Measurements from ENCODE around the gene DUOXA1. TPM values are rescaled to one million over a fixed set of nuclear protein-coding genes. Genes with fewer than 3 reads are reported as not detected.
A peak's percentile ranks its signal among the peaks of the same experiment; 100 is the strongest.

DUOXA1 gene
- polyA plus RNA-seq, 1 donor = 0.15 TPM

GRCh38 chr15:45120081-45120972 lies 9.4 kb downstream of the DUOXA1 start:
- peaks cover 63% of the 10 kb centered on the region for H3K27me3 ChIP-seq (ENCODE audit: control insufficient read depth, insufficient read depth, low read length)
- no peak overlapping the region for H3K4me3 ChIP-seq (ENCODE audit: low read length)
- DNase-seq = no peak
- no peak overlapping the region for H3K27ac ChIP-seq (ENCODE audit: low read length)
- H3K36me3 ChIP-seq (ENCODE audit: control insufficient read depth, insufficient read depth, low read length) = no peaks in the 10 kb centered on the region
- H3K4me1 ChIP-seq (ENCODE audit: control insufficient read depth, insufficient read depth, low read length) = peaks cover 3% of the 10 kb centered on the region
- no CpG with 5 or more reads among the region's 10 CpGs for WGBS (ENCODE audit: insufficient coverage, low lambda C conversion rate)
- peaks cover 7% of the 10 kb centered on the region for H3K9me3 ChIP-seq (ENCODE audit: control insufficient read depth, low read depth, low read length)

DNA sequence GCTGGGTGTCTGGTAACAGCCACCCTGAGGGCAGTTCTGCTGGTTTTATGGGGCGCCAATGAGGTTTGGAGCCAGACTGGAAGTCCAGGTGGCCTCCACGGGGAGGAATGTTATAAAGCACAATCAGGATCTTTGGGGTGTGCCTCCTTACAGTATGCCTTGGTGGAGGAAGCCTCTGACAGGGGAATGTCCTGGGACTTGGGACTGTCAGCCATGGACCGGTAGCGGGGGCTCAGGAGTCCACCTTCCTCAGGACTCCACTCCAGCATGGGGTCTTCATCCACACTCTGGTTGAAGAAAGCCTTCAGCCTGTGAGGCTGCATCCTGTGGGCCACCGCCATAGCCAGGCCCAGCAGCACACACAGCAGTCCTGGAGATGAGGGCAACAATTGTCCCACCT lies 10.7 kb downstream of the DUOXA1 start:
- no peak overlapping the region for H3K27ac ChIP-seq (ENCODE audit: low read length)
- no CpG with 5 or more reads among the region's 5 CpGs for WGBS (ENCODE audit: insufficient coverage, low lambda C conversion rate)
- peaks cover 7% of the 10 kb centered on the region for H3K9me3 ChIP-seq (ENCODE audit: control insufficient read depth, low read depth, low read length)
- peaks cover 66% of the 10 kb centered on the region for H3K27me3 ChIP-seq (ENCODE audit: control insufficient read depth, insufficient read depth, low read length)
- no peak for DNase-seq
- no peak overlapping the region for H3K4me3 ChIP-seq (ENCODE audit: low read length)
- H3K36me3 ChIP-seq (ENCODE audit: control insufficient read depth, insufficient read depth, low read length) = no peaks in the 10 kb centered on the region
- H3K4me1 ChIP-seq (ENCODE audit: control insufficient read depth, insufficient read depth, low read length) = peaks cover 3% of the 10 kb centered on the region

DNA sequence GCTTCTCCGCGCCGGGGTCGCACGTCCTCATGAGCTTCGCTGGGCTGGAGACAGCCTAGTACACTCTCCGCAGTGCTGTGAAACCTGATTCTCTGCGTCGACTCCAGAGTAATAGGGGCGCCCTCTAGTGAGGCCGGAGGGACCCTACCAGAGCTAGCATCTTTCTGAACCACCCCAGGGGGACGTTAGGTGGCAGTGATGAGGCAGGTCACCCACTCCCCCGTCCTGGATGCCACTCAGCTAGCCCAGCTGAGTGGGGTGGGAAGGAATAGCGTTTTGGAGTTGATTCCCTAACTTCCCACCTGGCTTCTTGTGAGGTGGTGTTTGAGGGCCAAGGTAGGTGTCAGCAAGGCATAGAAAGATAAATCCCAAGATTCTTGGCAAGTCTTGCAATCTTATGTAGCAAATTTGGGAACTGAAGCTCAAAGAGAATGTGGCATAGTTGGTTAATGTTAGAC lies 11.5 kb downstream of the DUOXA1 start:
- Histone ChIP-seq H3K9me3 (ENCODE audit: control insufficient read depth, low read depth, low read length) (peaks cover 7% of the 10 kb centered on the region), H3K4me1 (ENCODE audit: control insufficient read depth, insufficient read depth, low read length) (peaks cover 3% of the 10 kb centered on the region), H3K27ac (ENCODE audit: low read length) (no peak overlapping the region), H3K36me3 (ENCODE audit: control insufficient read depth, insufficient read depth, low read length) (no peaks in the 10 kb centered on the region), H3K4me3 (ENCODE audit: low read length) (no peak overlapping the region), H3K27me3 (ENCODE audit: control insufficient read depth, insufficient read depth, low read length) (peaks cover 67% of the 10 kb centered on the region)
- peak; percentile 82 for DNase-seq
- WGBS (ENCODE audit: insufficient coverage, low lambda C conversion rate) = no CpG with 5 or more reads among the region's 14 CpGs

GRCh38 chr15:45117308-45118130 lies 12.2 kb downstream of the DUOXA1 start:
- no peaks in the 10 kb centered on the region for H3K36me3 ChIP-seq (ENCODE audit: control insufficient read depth, insufficient read depth, low read length)
- WGBS (ENCODE audit: insufficient coverage, low lambda C conversion rate) = 50% methylated on average over 1 of the region's 33 CpGs
- H3K9me3 ChIP-seq (ENCODE audit: control insufficient read depth, low read depth, low read length) = peaks cover 13% of the 10 kb centered on the region
- DNase-seq = no peak
- no peak overlapping the region for H3K4me3 ChIP-seq (ENCODE audit: low read length)
- peaks cover 8% of the 10 kb centered on the region for H3K4me1 ChIP-seq (ENCODE audit: control insufficient read depth, insufficient read depth, low read length)
- H3K27me3 ChIP-seq (ENCODE audit: control insufficient read depth, insufficient read depth, low read length) = peaks cover 67% of the 10 kb centered on the region
- H3K27ac ChIP-seq (ENCODE audit: low read length) = no peak overlapping the region

DNA sequence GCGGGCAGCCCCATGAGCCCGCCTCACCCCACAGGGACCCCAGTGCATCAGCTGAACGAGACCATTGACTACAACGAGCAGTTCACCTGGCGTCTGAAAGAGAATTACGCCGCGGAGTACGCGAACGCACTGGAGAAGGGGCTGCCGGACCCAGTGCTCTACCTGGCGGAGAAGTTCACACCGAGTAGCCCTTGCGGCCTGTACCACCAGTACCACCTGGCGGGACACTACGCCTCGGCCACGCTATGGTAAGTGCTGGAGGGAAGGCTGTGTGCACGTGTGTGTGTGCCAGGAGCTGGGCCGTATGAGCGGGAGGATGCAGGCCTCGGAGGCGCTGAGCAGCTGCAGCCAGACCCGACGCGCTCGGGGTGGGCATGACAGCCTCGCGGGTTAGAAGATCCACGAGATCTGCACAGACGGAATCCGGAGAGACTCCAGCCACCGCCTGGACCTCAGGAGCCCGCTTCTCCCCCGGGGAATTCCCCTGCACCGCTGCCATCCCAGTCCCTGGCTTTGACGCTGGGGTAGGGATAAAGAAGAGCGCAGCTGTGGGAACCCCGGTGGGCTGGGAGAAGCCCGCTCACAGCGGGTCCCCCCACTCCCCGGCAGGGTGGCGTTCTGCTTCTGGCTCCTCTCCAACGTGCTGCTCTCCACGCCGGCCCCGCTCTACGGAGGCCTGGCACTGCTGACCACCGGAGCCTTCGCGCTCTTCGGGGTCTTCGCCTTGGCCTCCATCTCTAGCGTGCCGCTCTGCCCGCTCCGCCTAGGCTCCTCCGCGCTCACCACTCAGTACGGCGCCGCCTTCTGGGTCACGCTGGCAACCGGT lies 13.0 kb downstream of the DUOXA1 start:
- Histone ChIP-seq H3K4me3 (ENCODE audit: low read length) (no peak overlapping the region), H3K4me1 (ENCODE audit: control insufficient read depth, insufficient read depth, low read length) (peaks cover 11% of the 10 kb centered on the region), H3K9me3 (ENCODE audit: control insufficient read depth, low read depth, low read length) (peaks cover 15% of the 10 kb centered on the region), H3K27ac (ENCODE audit: low read length) (no peak overlapping the region), H3K27me3 (ENCODE audit: control insufficient read depth, insufficient read depth, low read length) (peaks cover 71% of the 10 kb centered on the region), H3K36me3 (ENCODE audit: control insufficient read depth, insufficient read depth, low read length) (no peaks in the 10 kb centered on the region)
- no CpG with 5 or more reads among the region's 65 CpGs for WGBS (ENCODE audit: insufficient coverage, low lambda C conversion rate)
- DNase-seq = no peak

- no peak overlapping the region for H3K4me3 ChIP-seq (ENCODE audit: low read length)
- peaks cover 13% of the 10 kb centered on the region for H3K4me1 ChIP-seq (ENCODE audit: control insufficient read depth, insufficient read depth, low read length)
- no CpG with 5 or more reads among the region's 19 CpGs for WGBS (ENCODE audit: insufficient coverage, low lambda C conversion rate)
- no peaks in the 10 kb centered on the region for H3K36me3 ChIP-seq (ENCODE audit: control insufficient read depth, insufficient read depth, low read length)
- no peak overlapping the region for H3K27ac ChIP-seq (ENCODE audit: low read length)
- H3K9me3 ChIP-seq (ENCODE audit: control insufficient read depth, low read depth, low read length) = peaks cover 15% of the 10 kb centered on the region
- H3K27me3 ChIP-seq (ENCODE audit: control insufficient read depth, insufficient read depth, low read length) = peaks cover 70% of the 10 kb centered on the region
- no peak for DNase-seq
Observed at GRCh38 chr15:45116006-45116481, 13.6 kb downstream of the DUOXA1 start.

- no peak overlapping the region for H3K4me3 ChIP-seq (ENCODE audit: low read length)
- peaks cover 13% of the 10 kb centered on the region for H3K4me1 ChIP-seq (ENCODE audit: control insufficient read depth, insufficient read depth, low read length)
- no peak overlapping the region for H3K27ac ChIP-seq (ENCODE audit: low read length)
- WGBS (ENCODE audit: insufficient coverage, low lambda C conversion rate) = no CpG with 5 or more reads among the region's 7 CpGs
- H3K9me3 ChIP-seq (ENCODE audit: control insufficient read depth, low read depth, low read length) = peaks cover 15% of the 10 kb centered on the region
- no peak for DNase-seq
- peaks cover 73% of the 10 kb centered on the region for H3K27me3 ChIP-seq (ENCODE audit: control insufficient read depth, insufficient read depth, low read length)
- H3K36me3 ChIP-seq (ENCODE audit: control insufficient read depth, insufficient read depth, low read length) = no peaks in the 10 kb centered on the region
Observed at GRCh38 chr15:45115312-45115820, 14.3 kb downstream of the DUOXA1 start.

GRCh38 chr15:45114751-45115085 lies 15.0 kb downstream of the DUOXA1 start:
- Histone ChIP-seq H3K27ac (ENCODE audit: low read length) (no peak overlapping the region), H3K4me1 (ENCODE audit: control insufficient read depth, insufficient read depth, low read length) (peaks cover 13% of the 10 kb centered on the region), H3K4me3 (ENCODE audit: low read length) (no peak overlapping the region)

GRCh38 chr15:45114076-45114750 lies 15.5 kb downstream of the DUOXA1 start, which contains the start of the genes DUOX2 and DUOXA2:
Gene DUOX2, minus strand, starts transcription at chr15:45114172. Its CDS starts 761 bp downstream, at chr15:45113411.
Gene DUOXA2, plus strand, starts transcription at chr15:45114326. Its CDS starts 280 bp downstream, at chr15:45114606.
- Histone ChIP-seq H3K4me1 (ENCODE audit: control insufficient read depth, insufficient read depth, low read length) (peaks cover 13% of the 10 kb centered on the region), H3K9me3 (ENCODE audit: control insufficient read depth, low read depth, low read length) (peaks cover 15% of the 10 kb centered on the region), H3K27ac (ENCODE audit: low read length) (no peak within 1 kb of the TSS), H3K36me3 (ENCODE audit: control insufficient read depth, insufficient read depth, low read length) (no peaks in the 10 kb centered on the region), H3K4me3 (ENCODE audit: low read length) (no peak within 1 kb of the TSS), H3K27me3 (ENCODE audit: control insufficient read depth, insufficient read depth, low read length) (peaks cover 82% of the 10 kb centered on the region)
- DNase-seq = no peak
- WGBS (ENCODE audit: insufficient coverage, low lambda C conversion rate) = no CpG with 5 or more reads among the region's 42 CpGs

More at GRCh38 chr15:45114751-45115085, 15.0 kb downstream of the DUOXA1 start:
- Histone ChIP-seq H3K27me3 (ENCODE audit: control insufficient read depth, insufficient read depth, low read length) (peaks cover 77% of the 10 kb centered on the region), H3K36me3 (ENCODE audit: control insufficient read depth, insufficient read depth, low read length) (no peaks in the 10 kb centered on the region), H3K9me3 (ENCODE audit: control insufficient read depth, low read depth, low read length) (peaks cover 15% of the 10 kb centered on the region)
- no peak for DNase-seq
- WGBS (ENCODE audit: insufficient coverage, low lambda C conversion rate) = no CpG with 5 or more reads among the region's 2 CpGs
